ENCODE data around the gene SEL1L.

GRCh38 chr14:81473456-81474147 is 60.1 kb downstream of the SEL1L start:
- TF ChIP-seq TAF1 (IDR thresholded peaks at IDR 0.05; ENCODE audit: borderline replicate concordance, insufficient read depth, low read length) (no peak), REST (IDR thresholded peaks at IDR 0.05; ENCODE audit: insufficient read depth in 1 of 2, low read depth in 2 of 2, low read length in 2 of 2) (no peak)

All from PFSK-1 (cell line).